Tibial nerve (tissue), 4 donors: ENCODE measurements around the gene VTI1A. TPM values are rescaled to one million over a fixed set of nuclear protein-coding genes. Genes with fewer than 3 reads are reported as not detected.

Experiments used
- DNase-seq, 2 donors: peaks; one replicate each; pipeline ENCODE4 v3.0.0-alpha.2; 2019; ENCODE audit warnings: low spot score in 2 of 2
- H3K27ac ChIP-seq, 4 donors: fragments of 200-600 bp; sonication (generic) in 3 of 4; one replicate each; pipeline ENCODE4 v1.5.1; 2017 to 2019; ENCODE audit warnings: mild to moderate bottlenecking in 1 of 4
- H3K27me3 ChIP-seq, 2 donors: fragments of 200-600 bp; sonication (generic) in 1 of 2; one replicate each; pipeline versions ENCODE4 v1.5.1 to v1.6.0; 2017 to 2019
- H3K36me3 ChIP-seq, 3 donors: fragments of 200-600 bp; sonication (generic); one replicate each; pipeline ENCODE4 v1.5.1; 2018 to 2019
- H3K4me1 ChIP-seq, 4 donors: fragments of 200-600 bp; sonication (generic) in 3 of 4; one replicate each; pipeline ENCODE4 v1.5.1; 2017 to 2019
- H3K4me3 ChIP-seq, 4 donors: fragments of 200-600 bp; sonication (generic) in 3 of 4; one replicate each; pipeline ENCODE4 v1.5.1; 2017 to 2019; ENCODE audit warnings: mild to moderate bottlenecking in 1 of 4, moderate library complexity in 1 of 4
- H3K9me3 ChIP-seq, 4 donors: fragments of 200-600 bp; sonication (generic) in 3 of 4; one replicate each; pipeline ENCODE4 v1.5.1; 2017 to 2019
- CTCF ChIP-seq, 5 experiments: fragments of 200-600 bp in 3 of 5; fragments of 450-650 bp in 2 of 5; sonication (generic) in 3 of 5; IDR thresholded peaks; one replicate each; pipeline ENCODE4 v1.5.1; 2016 to 2019; ENCODE audit warnings: antibody characterized with exemption in 5 of 5, mild to moderate bottlenecking in 3 of 5, moderate library complexity in 2 of 5
- EP300 ChIP-seq, 2 donors: sonication (generic); formaldehyde crosslinking; IDR thresholded peaks; one replicate each; pipeline ENCODE4 v1.6.1; 2017; ENCODE audit warnings: antibody characterized with exemption in 2 of 2, mild to moderate bottlenecking in 1 of 2
- POLR2A ChIP-seq, 2 donors: fragments of 450-650 bp; IDR thresholded peaks; one replicate each; pipeline ENCODE4 v1.6.1; 2017; ENCODE audit warnings: antibody characterized with exemption in 2 of 2, mild to moderate bottlenecking in 2 of 2, moderate library complexity in 2 of 2
- WGBS, 2 donors: methylation state at CpG; one replicate each; pipeline ENCODE4 v1.1.5; 2018; 5-methylcytosine and 5-hydroxymethylcytosine counted together
- total RNA-seq, 4 donors: library from RNA; depleted of rRNA; stranded (reverse); fragments of >200 nt; gene quantifications; one replicate each; pipeline ENCODE4 v1.1.0, GENCODE V29; 2016

Gene VTI1A
- total RNA-seq, 4 donors from 2014 or later = 96.5 to 253 (median 127) TPM

- no peaks in the 10 kb centered on the region for H3K27me3 ChIP-seq
- H3K4me1 ChIP-seq = peaks cover 0 to 9% (median 0%) of the 10 kb centered on the region in 4 donors
- 88 to 92% methylated on average over 3 of the region's 3 CpGs for WGBS, 2 donors
- H3K36me3 ChIP-seq = peaks cover 0 to 48% (median 4%) of the 10 kb centered on the region in 3 donors
- H3K27ac ChIP-seq = no peak overlapping the region
- TF ChIP-seq EP300 (IDR thresholded peaks at IDR 0.05) (no peak), CTCF (IDR thresholded peaks at IDR 0.05) (no peak), POLR2A (IDR thresholded peaks at IDR 0.05) (no peak)
- no peak for DNase-seq
- no peaks in the 10 kb centered on the region for H3K9me3 ChIP-seq
- no peak overlapping the region for H3K4me3 ChIP-seq
These were observed 19.8 kb downstream of the VTI1A start for GRCh38 chr10:112466802-112467201.

GRCh38 chr10:112467541-112468075 lies 20.6 kb downstream of the VTI1A start:
- Histone ChIP-seq H3K9me3 (no peaks in the 10 kb centered on the region), H3K36me3 (peaks cover 0 to 44% (median 4%) of the 10 kb centered on the region in 3 donors), H3K27ac (no peak overlapping the region), H3K4me1 (peaks cover 0 to 16% (median 0%) of the 10 kb centered on the region in 4 donors), H3K27me3 (no peaks in the 10 kb centered on the region), H3K4me3 (no peak overlapping the region)
- DNase-seq = no peak
- no peak for TF ChIP-seq CTCF (IDR thresholded peaks at IDR 0.05)
- TF ChIP-seq EP300 (IDR thresholded peaks at IDR 0.05) = no peak
- no peak for TF ChIP-seq POLR2A (IDR thresholded peaks at IDR 0.05)
- 94 to 100% methylated on average over 1 of the region's 1 CpG for WGBS, 2 donors

- Histone ChIP-seq H3K27ac (no peak overlapping the region), H3K36me3 (peaks cover 0 to 14% (median 0%) of the 10 kb centered on the region in 3 donors), H3K4me3 (no peak overlapping the region), H3K9me3 (no peaks in the 10 kb centered on the region), H3K4me1 (peaks cover 0 to 19% (median 0%) of the 10 kb centered on the region in 4 donors), H3K27me3 (no peaks in the 10 kb centered on the region)
- DNase-seq = no peak
- 12 to 27% methylated on average over 4 of the region's 4 CpGs for WGBS, 2 donors
- TF ChIP-seq POLR2A (IDR thresholded peaks at IDR 0.05) (no peak), EP300 (IDR thresholded peaks at IDR 0.05) (no peak), CTCF (IDR thresholded peaks at IDR 0.05) (peak; percentile 49 to 73 (median 67))
These were observed 25.0 kb downstream of the VTI1A start for GRCh38 chr10:112471878-112472487.

GRCh38 chr10:112475575-112476218 lies 28.7 kb downstream of the VTI1A start:
- no peaks in the 10 kb centered on the region for H3K9me3 ChIP-seq
- no peaks in the 10 kb centered on the region for H3K36me3 ChIP-seq
- no peak for DNase-seq
- WGBS, 2 donors = 70 to 83% methylated on average over 3 of the region's 3 CpGs
- H3K27ac ChIP-seq = no peak overlapping the region
- no peak for TF ChIP-seq EP300 (IDR thresholded peaks at IDR 0.05)
- peak in 4 of 5 experiments; percentile 16 to 35 (median 26) for TF ChIP-seq CTCF (IDR thresholded peaks at IDR 0.05)
- H3K4me3 ChIP-seq = no peak overlapping the region
- H3K27me3 ChIP-seq = no peaks in the 10 kb centered on the region
- H3K4me1 ChIP-seq = peaks cover 0 to 19% (median 0%) of the 10 kb centered on the region in 4 donors

- Histone ChIP-seq H3K9me3 (no peaks in the 10 kb centered on the region), H3K4me1 (no peaks in the 10 kb centered on the region), H3K27ac (no peak overlapping the region), H3K27me3 (no peaks in the 10 kb centered on the region), H3K36me3 (no peaks in the 10 kb centered on the region), H3K4me3 (no peak overlapping the region)
- TF ChIP-seq POLR2A (IDR thresholded peaks at IDR 0.05) = no peak
- TF ChIP-seq EP300 (IDR thresholded peaks at IDR 0.05) = no peak
- TF ChIP-seq CTCF (IDR thresholded peaks at IDR 0.05) = no peak
- DNase-seq = no peak
- WGBS, 2 donors = 69 to 75% methylated on average over 3 of the region's 3 CpGs
These were observed 34.6 kb downstream of the VTI1A start for GRCh38 chr10:112481602-112482001.
